CD4-positive, CD25-positive, alpha-beta regulatory T cell (primary cell): ENCODE measurements around the gene PLD4. TPM values are rescaled to one million over a fixed set of nuclear protein-coding genes. Genes with fewer than 3 reads are reported as not detected.

Source experiments
- ATAC-seq, 2 donors: fragments of 150-1000 bp; cut with Tn5 transposase; one replicate each; pipeline ENCODE4 v1.10.0; 2021; ENCODE audit warnings: low read depth in 2 of 2, moderate number of reproducible peaks in 2 of 2, moderate library complexity in 1 of 2
- DNase-seq, 3 donors: peaks; one replicate each; pipeline versions ENCODE4 v3.0.0 to v3.0.0-alpha.2; 2012 to 2022; ENCODE audit warnings: mixed read lengths in 1 of 3
- H3K27ac ChIP-seq: one replicate; pipeline ENCODE4 v1.7.0; 2013; ENCODE audit warnings: mild to moderate bottlenecking, low read length; ENCODE audit not compliant: insufficient read depth, poor library complexity, severe bottlenecking
- H3K27me3 ChIP-seq: one replicate; pipeline ENCODE4 v1.7.0; 2013; ENCODE audit warnings: low read length; ENCODE audit not compliant: control insufficient read depth, insufficient read depth
- H3K36me3 ChIP-seq: one replicate; pipeline ENCODE4 v1.7.0; 2013; ENCODE audit warnings: mild to moderate bottlenecking, low read length, moderate library complexity; ENCODE audit not compliant: control insufficient read depth, insufficient read depth
- H3K4me1 ChIP-seq: 2 replicates; pipeline ENCODE4 v1.7.0; 2013; ENCODE audit warnings: mild to moderate bottlenecking, low read length; ENCODE audit not compliant: insufficient read depth, control insufficient read depth, poor library complexity, severe bottlenecking
- H3K4me3 ChIP-seq: one replicate; pipeline ENCODE4 v1.7.0; 2013; ENCODE audit warnings: low read depth, mild to moderate bottlenecking, low read length, moderate library complexity
- H3K9me3 ChIP-seq, 2 experiments: 1 replicate in 1 of 2; 2 replicates in 1 of 2; pipeline ENCODE4 v1.7.0; 2013; ENCODE audit warnings: low read length in 2 of 2, mild to moderate bottlenecking in 1 of 2, moderate library complexity in 1 of 2; ENCODE audit not compliant: control insufficient read depth in 2 of 2
- H3K27ac Mint-ChIP-seq, 3 donors: one replicate each; pipeline ENCODE4 v1.8.0; 2020 to 2022; ENCODE audit warnings: mild to moderate bottlenecking in 3 of 3, mixed read lengths in 3 of 3, moderate library complexity in 2 of 3
- H3K27me3 Mint-ChIP-seq: one replicate; pipeline ENCODE4 v1.8.0; 2022; ENCODE audit warnings: mild to moderate bottlenecking, mixed read lengths
- H3K36me3 Mint-ChIP-seq: one replicate; pipeline ENCODE4 v1.8.0; 2020; ENCODE audit warnings: mixed read lengths
- H3K4me1 Mint-ChIP-seq, 4 donors: one replicate each; pipeline ENCODE4 v1.8.0; 2020 to 2022; ENCODE audit warnings: mixed read lengths in 4 of 4, mild to moderate bottlenecking in 1 of 4
- H3K4me3 Mint-ChIP-seq, 4 donors: one replicate each; pipeline ENCODE4 v1.8.0; 2020 to 2022; ENCODE audit warnings: mild to moderate bottlenecking in 4 of 4, mixed read lengths in 4 of 4, moderate library complexity in 3 of 4
- H3K9me3 Mint-ChIP-seq, 7 donors: one replicate each; pipeline ENCODE4 v1.8.0; 2020 to 2022; ENCODE audit warnings: mixed read lengths in 7 of 7, mild to moderate bottlenecking in 3 of 7, moderate library complexity in 2 of 7
- polyA plus RNA-seq, 4 donors: library from polyadenylated mRNA; unstranded; fragments of 300-500 nt; fragmentation: Illumina TruSeq; gene quantifications; one replicate each; pipeline ENCODE4 v1.2.3, GENCODE V29; 2021
- total RNA-seq: library from RNA; stranded (reverse); gene quantifications from one replicate; pipeline ENCODE4 v1.2.3, GENCODE V29; 2022

Gene PLD4
- total and polyA plus RNA-seq, 5 donors from 2014 or later: 0.34 to 0.69 TPM; not detected in 3

DNA sequence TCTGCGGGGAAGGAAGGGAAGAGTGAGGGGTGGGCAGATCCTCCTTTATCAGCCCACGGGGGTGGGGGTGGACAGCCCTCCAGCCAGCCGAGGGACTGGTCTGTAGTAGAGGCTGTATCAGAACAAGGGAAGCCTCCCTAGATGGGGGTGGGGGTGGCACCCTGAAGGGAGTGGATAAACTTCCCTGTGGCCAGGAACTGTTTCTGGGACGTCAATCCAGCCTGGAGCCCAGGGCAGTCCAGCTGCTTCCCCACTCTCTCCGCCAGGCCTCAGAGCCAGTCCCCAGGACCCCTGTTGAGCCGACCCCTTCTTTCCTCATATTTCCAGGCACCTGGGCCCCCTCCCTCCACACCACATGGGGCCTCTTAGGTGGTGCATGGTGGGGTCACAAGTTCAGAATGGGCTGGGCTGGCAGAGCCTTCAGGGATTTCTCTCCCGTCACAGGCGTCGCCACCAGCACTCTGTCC is 6.7 kb downstream of the PLD4 start:
- DNase-seq (no peak), ATAC-seq (no peak)
- Histone ChIP-seq H3K4me1 (peaks cover 4% of the 10 kb centered on the region), H3K27me3 (peaks cover 8% of the 10 kb centered on the region), H3K9me3 (no peaks in the 10 kb centered on the region), H3K36me3 (no peaks in the 10 kb centered on the region), H3K27ac (no peak overlapping the region), H3K4me3 (no peak overlapping the region)
- Mint-ChIP-seq H3K27ac (no peak overlapping the region), H3K36me3 (no peaks in the 10 kb centered on the region), H3K27me3 (peaks cover 23% of the 10 kb centered on the region), H3K9me3 (no peaks in the 10 kb centered on the region), H3K4me3 (no peak overlapping the region), H3K4me1 (peaks cover 0 to 11% (median 2%) of the 10 kb centered on the region in 4 donors)

DNA sequence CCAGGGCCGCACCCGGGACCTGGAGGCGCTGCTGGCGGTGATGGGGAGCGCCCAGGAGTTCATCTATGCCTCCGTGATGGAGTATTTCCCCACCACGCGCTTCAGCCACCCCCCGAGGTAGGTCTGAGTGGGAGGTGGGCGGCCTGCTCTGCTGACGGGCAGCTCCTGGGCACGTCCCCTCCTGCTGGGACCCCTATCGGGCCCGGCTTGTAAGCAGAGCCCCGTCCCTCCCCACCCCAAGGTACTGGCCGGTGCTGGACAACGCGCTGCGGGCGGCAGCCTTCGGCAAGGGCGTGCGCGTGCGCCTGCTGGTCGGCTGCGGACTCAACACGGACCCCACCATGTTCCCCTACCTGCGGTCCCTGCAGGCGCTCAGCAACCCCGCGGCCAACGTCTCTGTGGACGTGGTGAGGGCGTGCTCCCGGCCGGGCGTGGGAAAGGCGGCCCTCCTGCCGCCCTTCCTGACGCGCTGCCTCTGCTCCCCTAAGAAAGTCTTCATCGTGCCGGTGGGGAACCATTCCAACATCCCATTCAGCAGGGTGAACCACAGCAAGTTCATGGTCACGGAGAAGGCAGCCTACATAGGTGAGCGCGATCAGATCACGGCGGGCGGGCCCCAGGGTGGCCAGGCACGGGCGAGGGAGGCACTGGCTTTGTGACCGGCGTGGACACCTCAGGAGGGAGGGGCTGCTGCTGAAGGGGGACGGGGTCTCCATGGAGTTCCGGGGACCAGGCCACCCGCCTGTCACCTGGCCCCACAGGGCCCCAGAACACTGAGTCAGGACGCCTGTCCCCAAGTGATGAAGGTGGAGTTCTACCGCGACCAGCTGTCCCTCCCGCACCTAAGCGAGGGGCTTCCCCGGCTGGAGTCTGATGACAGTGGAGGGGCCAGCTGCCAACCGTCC is 7.3 kb downstream of the PLD4 start:
- Histone ChIP-seq H3K36me3 (no peaks in the 10 kb centered on the region), H3K4me3 (no peak overlapping the region), H3K27ac (no peak overlapping the region), H3K4me1 (peaks cover 4% of the 10 kb centered on the region), H3K27me3 (peaks cover 8% of the 10 kb centered on the region), H3K9me3 (no peaks in the 10 kb centered on the region)
- Mint-ChIP-seq H3K4me3 (peak overlapping the region in 2 of 4 donors; percentile 52 to 57), H3K4me1 (peaks cover 0 to 11% (median 2%) of the 10 kb centered on the region in 4 donors), H3K36me3 (no peaks in the 10 kb centered on the region), H3K27ac (no peak overlapping the region), H3K27me3 (peaks cover 27% of the 10 kb centered on the region), H3K9me3 (no peaks in the 10 kb centered on the region)
- ATAC-seq: no peak
- DNase-seq: no peak

DNA sequence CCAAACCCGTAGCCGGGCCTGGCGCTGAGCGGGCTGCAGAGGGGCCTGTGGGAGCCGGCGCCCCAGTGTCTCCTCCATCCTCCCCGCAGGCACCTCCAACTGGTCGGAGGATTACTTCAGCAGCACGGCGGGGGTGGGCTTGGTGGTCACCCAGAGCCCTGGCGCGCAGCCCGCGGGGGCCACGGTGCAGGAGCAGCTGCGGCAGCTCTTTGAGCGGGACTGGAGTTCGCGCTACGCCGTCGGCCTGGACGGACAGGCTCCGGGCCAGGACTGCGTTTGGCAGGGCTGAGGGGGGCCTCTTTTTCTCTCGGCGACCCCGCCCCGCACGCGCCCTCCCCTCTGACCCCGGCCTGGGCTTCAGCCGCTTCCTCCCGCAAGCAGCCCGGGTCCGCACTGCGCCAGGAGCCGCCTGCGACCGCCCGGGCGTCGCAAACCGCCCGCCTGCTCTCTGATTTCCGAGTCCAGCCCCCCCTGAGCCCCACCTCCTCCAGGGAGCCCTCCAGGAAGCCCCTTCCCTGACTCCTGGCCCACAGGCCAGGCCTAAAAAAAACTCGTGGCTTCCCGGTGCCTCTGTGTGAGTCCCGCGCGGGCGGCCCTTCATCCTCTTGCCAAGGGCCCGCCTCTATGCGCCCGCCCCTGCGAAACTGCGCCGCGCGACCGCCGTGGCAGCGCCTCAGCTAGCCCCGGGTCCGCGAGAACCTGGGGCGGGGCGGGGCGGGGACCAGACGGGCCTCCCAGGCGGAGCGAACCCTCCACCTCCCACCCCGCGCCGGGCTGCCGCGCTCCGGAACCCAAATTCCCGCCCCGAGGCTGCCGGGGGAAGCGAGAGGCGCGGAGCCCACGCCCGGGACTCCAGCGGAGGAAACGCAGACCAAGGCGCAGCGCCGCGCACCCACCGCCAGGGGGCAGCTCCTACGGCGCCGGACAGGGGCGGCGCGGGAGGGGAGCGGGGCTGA is 8.3 kb downstream of the PLD4 start:
- H3K9me3 ChIP-seq: no peaks in the 10 kb centered on the region
- H3K36me3 Mint-ChIP-seq: no peaks in the 10 kb centered on the region
- H3K36me3 ChIP-seq: no peaks in the 10 kb centered on the region
- DNase-seq (peak; percentile 66 to 75 (median 71)), ATAC-seq (peak; percentile 79 to 90)
- peaks cover 4% of the 10 kb centered on the region for H3K4me1 ChIP-seq
- peak overlapping the region in 1 of 3 donors; percentile 14 for H3K27ac Mint-ChIP-seq
- H3K27ac ChIP-seq: no peak overlapping the region
- H3K4me1 Mint-ChIP-seq: peaks cover 0 to 11% (median 2%) of the 10 kb centered on the region in 4 donors
- no peaks in the 10 kb centered on the region for H3K9me3 Mint-ChIP-seq
- peak overlapping the region in 2 of 4 donors; percentile 39 to 59 for H3K4me3 Mint-ChIP-seq
- H3K27me3 ChIP-seq: peaks cover 8% of the 10 kb centered on the region
- no peak overlapping the region for H3K4me3 ChIP-seq
- H3K27me3 Mint-ChIP-seq: peaks cover 34% of the 10 kb centered on the region

DNA sequence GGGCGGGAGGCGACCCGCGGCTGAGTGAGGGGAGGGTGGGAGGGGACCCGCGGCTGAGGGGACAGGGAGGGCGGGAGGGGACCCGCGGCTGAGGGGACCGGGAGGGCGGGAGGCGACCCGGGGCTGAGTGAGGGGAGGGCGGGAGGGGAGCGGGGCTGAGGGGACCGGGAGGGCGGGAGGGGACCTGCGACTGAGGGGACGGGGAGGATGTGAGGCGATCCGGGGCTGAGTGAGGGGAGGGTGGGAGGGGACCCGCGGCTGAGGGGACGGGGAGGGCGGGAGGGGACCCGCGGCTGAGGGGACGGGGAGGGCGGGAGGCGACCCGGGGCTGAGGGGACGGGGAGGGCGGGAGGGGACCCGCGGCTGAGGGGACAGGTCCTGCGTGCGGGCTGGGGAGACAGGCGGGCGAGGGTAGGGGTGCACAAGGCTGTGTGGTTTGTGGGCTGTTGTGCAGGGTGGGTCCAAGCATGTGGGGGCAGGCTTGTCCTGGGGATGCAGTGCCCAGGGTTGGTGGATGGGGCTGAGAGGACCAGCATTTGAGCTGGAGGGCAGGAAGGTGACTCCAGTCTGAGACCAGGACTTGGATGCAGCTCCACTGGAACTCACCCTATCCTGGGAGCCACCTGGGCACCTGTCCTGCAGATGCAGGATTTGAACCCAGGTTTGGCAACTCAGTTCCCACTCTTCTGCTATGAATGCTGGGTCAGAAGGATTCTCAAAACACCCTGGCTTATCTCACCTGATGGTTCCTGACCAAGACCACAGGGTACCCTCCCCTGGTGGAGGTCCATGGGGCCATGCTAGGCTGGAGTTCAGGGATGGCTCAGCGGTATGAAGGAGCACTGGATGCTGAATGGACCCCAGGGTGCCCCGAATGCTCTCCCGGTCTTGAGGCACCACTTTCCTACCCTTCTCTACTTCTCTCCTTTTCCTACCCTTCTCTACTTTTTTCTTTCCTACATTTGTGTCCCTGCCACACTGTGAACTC is 9.4 kb downstream of the PLD4 start:
- no peaks in the 10 kb centered on the region for H3K36me3 Mint-ChIP-seq
- peaks cover 8% of the 10 kb centered on the region for H3K27me3 ChIP-seq
- peaks cover 0 to 11% (median 2%) of the 10 kb centered on the region in 4 donors for H3K4me1 Mint-ChIP-seq
- no peaks in the 10 kb centered on the region for H3K9me3 ChIP-seq
- DNase-seq (no peak), ATAC-seq (no peak)
- peaks cover 38% of the 10 kb centered on the region for H3K27me3 Mint-ChIP-seq
- H3K4me3 Mint-ChIP-seq: peak overlapping the region; percentile 60 to 70 (median 67)
- H3K4me1 ChIP-seq: peaks cover 4% of the 10 kb centered on the region
- peak overlapping the region in 1 of 3 donors; percentile 9 for H3K27ac Mint-ChIP-seq
- no peaks in the 10 kb centered on the region for H3K9me3 Mint-ChIP-seq
- no peak overlapping the region for H3K4me3 ChIP-seq
- no peak overlapping the region for H3K27ac ChIP-seq
- no peaks in the 10 kb centered on the region for H3K36me3 ChIP-seq

DNA sequence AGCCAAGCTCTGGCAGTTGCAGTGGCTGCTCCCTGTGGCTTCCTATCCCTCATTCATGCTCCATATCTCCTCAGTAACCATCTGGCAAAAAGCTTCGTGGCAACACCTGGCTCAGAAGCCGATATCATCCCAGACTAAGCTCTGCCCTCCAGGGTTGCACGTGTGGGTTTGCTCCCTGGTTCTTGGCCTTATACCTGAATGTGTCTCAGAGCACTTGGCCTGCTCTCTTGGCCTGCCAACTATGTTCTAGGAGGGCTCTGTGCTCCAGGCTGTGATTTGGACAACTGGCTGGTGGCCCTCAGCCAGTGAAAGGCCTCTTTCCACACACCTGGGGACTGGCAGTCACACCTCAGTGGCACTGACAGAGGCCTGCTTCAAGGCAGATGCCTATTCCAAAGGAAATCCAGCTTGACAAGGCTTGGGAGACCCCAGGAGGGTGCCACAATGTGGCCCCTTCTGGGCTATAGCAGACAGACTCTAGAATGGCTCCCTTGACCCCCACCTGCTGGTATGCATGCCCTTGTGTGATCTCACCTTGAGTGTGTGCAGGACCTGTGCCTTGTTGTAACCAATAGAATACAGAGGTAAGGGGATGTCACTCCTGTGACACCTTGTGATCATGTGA is 10.5 kb downstream of the PLD4 start:
- Mint-ChIP-seq H3K27me3 (peaks cover 39% of the 10 kb centered on the region), H3K4me3 (peak overlapping the region in 3 of 4 donors; percentile 47 to 64 (median 60)), H3K9me3 (no peaks in the 10 kb centered on the region), H3K27ac (peak overlapping the region in 2 of 3 donors; percentile 8 to 9), H3K4me1 (peaks cover 0 to 11% (median 2%) of the 10 kb centered on the region in 4 donors), H3K36me3 (no peaks in the 10 kb centered on the region)
- Histone ChIP-seq H3K27ac (no peak overlapping the region), H3K4me3 (no peak overlapping the region), H3K9me3 (no peaks in the 10 kb centered on the region), H3K27me3 (peaks cover 8% of the 10 kb centered on the region), H3K36me3 (no peaks in the 10 kb centered on the region), H3K4me1 (peaks cover 4% of the 10 kb centered on the region)
- no peak for ATAC-seq
- no peak for DNase-seq

DNA sequence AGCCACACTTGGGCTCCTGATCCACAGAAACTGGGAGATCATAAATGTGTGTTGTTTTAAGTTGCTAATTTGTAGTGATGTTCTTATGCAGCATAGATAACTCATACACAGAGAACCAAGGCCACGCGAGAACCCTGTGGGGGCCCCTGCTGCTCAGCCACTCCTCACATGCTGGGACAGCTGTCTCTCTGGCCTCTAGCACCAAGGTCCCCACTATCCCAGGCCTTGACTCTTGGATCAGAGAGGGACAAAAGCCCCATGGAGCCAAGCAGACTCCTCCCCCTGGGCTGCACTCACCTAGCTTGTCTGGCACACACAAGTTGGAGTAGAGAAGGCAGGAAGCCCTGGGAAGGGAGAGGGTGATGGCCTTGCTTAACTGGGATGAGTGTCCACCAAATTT is 11.3 kb downstream of the PLD4 start:
- ATAC-seq (no peak), DNase-seq (no peak)
- Mint-ChIP-seq H3K4me1 (peaks cover 0 to 6% (median 2%) of the 10 kb centered on the region in 4 donors), H3K27ac (no peak overlapping the region), H3K36me3 (no peaks in the 10 kb centered on the region), H3K4me3 (no peak overlapping the region), H3K27me3 (peaks cover 39% of the 10 kb centered on the region), H3K9me3 (no peaks in the 10 kb centered on the region)
- H3K4me1 ChIP-seq: peaks cover 4% of the 10 kb centered on the region
- H3K9me3 ChIP-seq: no peaks in the 10 kb centered on the region
- no peak overlapping the region for H3K4me3 ChIP-seq
- no peaks in the 10 kb centered on the region for H3K36me3 ChIP-seq
- peaks cover 8% of the 10 kb centered on the region for H3K27me3 ChIP-seq
- H3K27ac ChIP-seq: no peak overlapping the region
